SJSA1 (cell line): Measurements from ENCODE around the gene CFAP161. TPM values are rescaled to one million over a fixed set of nuclear protein-coding genes. Genes with fewer than 3 reads are reported as not detected.
"Not testable (repeated sequence)": the region's sequence is repeated elsewhere in the genome, so short reads cannot be mapped to it uniquely, and the experiment has no call there.

Source experiments
- DNase-seq, 2 experiments: peaks; one replicate each; pipeline ENCODE4 v3.0.0-alpha.2; 2015 to 2020; ENCODE audit warnings: low spot score in 2 of 2, low read depth in 1 of 2
- H3K27ac ChIP-seq: fragments of 250-450 bp; sonication (Bioruptor Pico); 2 replicates; pipeline ENCODE4 v1.5.1; 2020; ENCODE audit warnings: mild to moderate bottlenecking, moderate library complexity
- H3K27me3 ChIP-seq: fragments of 250-450 bp; sonication (Bioruptor Pico); replicated peaks from 2 replicates; pipeline ENCODE4 v1.5.1; 2020; ENCODE audit warnings: mild to moderate bottlenecking, moderate library complexity
- H3K36me3 ChIP-seq: fragments of 250-450 bp; sonication (Bioruptor Pico); 2 replicates; pipeline ENCODE4 v1.5.1; 2020; ENCODE audit warnings: mild to moderate bottlenecking
- H3K4me1 ChIP-seq: fragments of 250-450 bp; sonication (Bioruptor Pico); replicated peaks from 2 replicates; pipeline ENCODE4 v1.6.1; 2021; ENCODE audit warnings: mild to moderate bottlenecking
- H3K4me3 ChIP-seq: fragments of 250-450 bp; sonication (Bioruptor Pico); 2 replicates; pipeline ENCODE4 v1.5.1; 2020; ENCODE audit warnings: mild to moderate bottlenecking
- H3K9me3 ChIP-seq: fragments of 250-450 bp; sonication (Bioruptor Pico); replicated peaks from 2 replicates; pipeline ENCODE4 v1.5.1; 2020; ENCODE audit warnings: mild to moderate bottlenecking
- total RNA-seq: library from RNA; depleted of rRNA; stranded (reverse); fragments of >200 nt; shearing (Covaris generic); gene quantifications from 2 replicates; pipeline ENCODE4 v1.2.3, GENCODE V29; 2014

CFAP161 gene
- total RNA-seq, 1 experiment from 2014 or later = not detected

- H3K9me3 ChIP-seq = no peaks in the 10 kb centered on the region
- peaks cover 10% of the 10 kb centered on the region for H3K4me1 ChIP-seq
- 0 out of 2 replicates have a peak, but pooled peaks cover 4% of the 10 kb centered on the region for H3K27me3 ChIP-seq
- no peak overlapping the region for H3K4me3 ChIP-seq
- no peak for DNase-seq
- H3K36me3 ChIP-seq = no peaks in the 10 kb centered on the region
- H3K27ac ChIP-seq = no peak overlapping the region
Measured at GRCh38 chr15:81115054-81115939, 18.8 kb upstream of the CFAP161 start.

GRCh38 chr15:81117136-81117535 lies 16.9 kb upstream of the CFAP161 start:
- Histone ChIP-seq H3K4me1 (peaks cover 10% of the 10 kb centered on the region), H3K9me3 (no peaks in the 10 kb centered on the region), H3K4me3 (no peak overlapping the region), H3K27ac (no peak overlapping the region), H3K36me3 (no peaks in the 10 kb centered on the region), H3K27me3 (0 out of 2 replicates have a peak, but pooled peaks cover 4% of the 10 kb centered on the region)
- no peak for DNase-seq

- H3K36me3 ChIP-seq = no peaks in the 10 kb centered on the region
- H3K27me3 ChIP-seq = 0 out of 2 replicates have a peak, but pooled peaks cover 4% of the 10 kb centered on the region
- no peak overlapping the region for H3K4me3 ChIP-seq
- no peaks in the 10 kb centered on the region for H3K9me3 ChIP-seq
- H3K4me1 ChIP-seq = peaks cover 10% of the 10 kb centered on the region
- no peak overlapping the region for H3K27ac ChIP-seq
- DNase-seq = no peak
Measured at GRCh38 chr15:81117581-81117980, 16.5 kb upstream of the CFAP161 start.

GRCh38 chr15:81118361-81118760 lies 15.7 kb upstream of the CFAP161 start:
- Histone ChIP-seq H3K36me3 (no peaks in the 10 kb centered on the region), H3K4me3 (no peak overlapping the region), H3K27ac (no peak overlapping the region), H3K27me3 (0 out of 2 replicates have a peak, but pooled peaks cover 4% of the 10 kb centered on the region), H3K9me3 (no peaks in the 10 kb centered on the region), H3K4me1 (peaks cover 7% of the 10 kb centered on the region)
- no peak for DNase-seq

- no peaks in the 10 kb centered on the region for H3K9me3 ChIP-seq
- H3K4me3 ChIP-seq = no peak overlapping the region
- H3K27me3 ChIP-seq = 0 out of 2 replicates have a peak, but pooled peaks cover 4% of the 10 kb centered on the region
- no peak overlapping the region for H3K27ac ChIP-seq
- no peaks in the 10 kb centered on the region for H3K4me1 ChIP-seq
- H3K36me3 ChIP-seq = no peaks in the 10 kb centered on the region
- DNase-seq = no peak
Measured at GRCh38 chr15:81120069-81120468, 14.0 kb upstream of the CFAP161 start.

- Histone ChIP-seq H3K27ac (no peak overlapping the region), H3K9me3 (no peaks in the 10 kb centered on the region), H3K36me3 (no peaks in the 10 kb centered on the region), H3K27me3 (no peaks in the 10 kb centered on the region; the same call in 1 of the 2 replicates), H3K4me3 (no peak overlapping the region), H3K4me1 (no peaks in the 10 kb centered on the region)
- no peak for DNase-seq
Measured at GRCh38 chr15:81126892-81127291, 7.2 kb upstream of the CFAP161 start.

GRCh38 chr15:81141478-81141877 lies 7.4 kb downstream of the CFAP161 start:
- not testable (repeated sequence) for H3K4me3 ChIP-seq, H3K4me1 ChIP-seq, DNase-seq, H3K9me3 ChIP-seq, H3K36me3 ChIP-seq, H3K27me3 ChIP-seq, H3K27ac ChIP-seq

- no peak for DNase-seq
- Histone ChIP-seq H3K36me3 (no peaks in the 10 kb centered on the region), H3K4me3 (no peak overlapping the region), H3K9me3 (no peaks in the 10 kb centered on the region), H3K27me3 (no peaks in the 10 kb centered on the region), H3K4me1 (no peaks in the 10 kb centered on the region), H3K27ac (no peak overlapping the region)
Measured at GRCh38 chr15:81146006-81146405, 11.9 kb downstream of the CFAP161 start.

GRCh38 chr15:81146466-81146865 lies 12.4 kb downstream of the CFAP161 start:
- H3K27ac ChIP-seq = no peak overlapping the region
- H3K36me3 ChIP-seq = no peaks in the 10 kb centered on the region
- no peak overlapping the region for H3K4me3 ChIP-seq
- DNase-seq = no peak
- H3K9me3 ChIP-seq = no peaks in the 10 kb centered on the region
- H3K27me3 ChIP-seq = no peaks in the 10 kb centered on the region
- H3K4me1 ChIP-seq = no peaks in the 10 kb centered on the region

- DNase-seq = no peak
- Histone ChIP-seq H3K4me1 (no peaks in the 10 kb centered on the region), H3K36me3 (no peaks in the 10 kb centered on the region), H3K27ac (no peak overlapping the region), H3K9me3 (no peaks in the 10 kb centered on the region), H3K4me3 (no peak overlapping the region), H3K27me3 (no peaks in the 10 kb centered on the region)
Measured at GRCh38 chr15:81151389-81151788, 17.3 kb downstream of the CFAP161 start.

GRCh38 chr15:81152339-81152738 lies 18.3 kb downstream of the CFAP161 start:
- Histone ChIP-seq H3K4me3 (no peak overlapping the region), H3K4me1 (no peaks in the 10 kb centered on the region), H3K27me3 (no peaks in the 10 kb centered on the region), H3K27ac (no peak overlapping the region), H3K36me3 (no peaks in the 10 kb centered on the region), H3K9me3 (no peaks in the 10 kb centered on the region)
- peak in 1 of 2 experiments; percentile 16 for DNase-seq

- peak in 1 of 2 experiments; percentile 2 for DNase-seq
- H3K27ac ChIP-seq = no peak overlapping the region
- H3K4me3 ChIP-seq = no peak overlapping the region
- no peaks in the 10 kb centered on the region for H3K36me3 ChIP-seq
- H3K9me3 ChIP-seq = no peaks in the 10 kb centered on the region
- no peaks in the 10 kb centered on the region for H3K27me3 ChIP-seq
- no peaks in the 10 kb centered on the region for H3K4me1 ChIP-seq
Measured at GRCh38 chr15:81152799-81153198, 18.7 kb downstream of the CFAP161 start.

- Histone ChIP-seq H3K4me3 (no peak overlapping the region), H3K27ac (no peak overlapping the region), H3K27me3 (no peaks in the 10 kb centered on the region), H3K9me3 (no peaks in the 10 kb centered on the region), H3K36me3 (no peaks in the 10 kb centered on the region), H3K4me1 (no peaks in the 10 kb centered on the region)
- DNase-seq = peak in 1 of 2 experiments; percentile 11
Measured at GRCh38 chr15:81155375-81156218, 21.5 kb downstream of the CFAP161 start.

- Histone ChIP-seq H3K27me3 (no peaks in the 10 kb centered on the region), H3K4me3 (no peak overlapping the region), H3K36me3 (no peaks in the 10 kb centered on the region), H3K27ac (no peak overlapping the region), H3K4me1 (no peaks in the 10 kb centered on the region), H3K9me3 (no peaks in the 10 kb centered on the region)
- DNase-seq = no peak
Measured at GRCh38 chr15:81156324-81156723, 22.3 kb downstream of the CFAP161 start.
